IMR-90 (cell line): Measurements from ENCODE around the gene GSTM1. TPM values are rescaled to one million over a fixed set of nuclear protein-coding genes. Genes with fewer than 3 reads are reported as not detected.

Source experiments
- ATAC-seq: fragments of 200-7000 bp; cut with Tn5 transposase; 2 replicates; pipeline ENCODE4 v1.9.1; 2020; ENCODE audit warnings: low read depth, mild to moderate bottlenecking, moderate library complexity
- BruUV-seq: library from RNA; stranded (reverse); fragments of 400-500 nt; replicated peaks from 2 replicates; lab custom pipeline; 2021; lab: Mats Ljungman, UMichigan
- CTCF ChIA-PET: fragments of 300-600 bp; formaldehyde crosslinking; extraction: SDS; loops from one replicate; lab custom pipeline; 2021; ENCODE audit warnings: antibody characterized with exemption; lab: Yijun Ruan, JAX
- POLR2A ChIA-PET: fragments of 300-600 bp; sonication (Branson Sonifier 250); formaldehyde crosslinking; loops from one replicate; lab custom pipeline; 2022; ENCODE audit warnings: antibody characterized with exemption; ENCODE audit not compliant: unreplicated experiment; lab: Charles Lee
- DNase-seq: peaks from one replicate; pipeline ENCODE4 v3.0.0; 2013
- H2AFZ ChIP-seq: replicated peaks from 2 replicates; pipeline ENCODE3; 2013; ENCODE audit warnings: low read length, mild to moderate bottlenecking; ENCODE audit not compliant: poor library complexity
- H2AK5ac ChIP-seq: 2 replicates; pipeline ENCODE4 v1.6.1; 2013; ENCODE audit warnings: low read depth, low read length, inconsistent platforms
- H2AK9ac ChIP-seq: replicated peaks from 2 replicates; pipeline ENCODE3; 2013; ENCODE audit warnings: mild to moderate bottlenecking, low read depth, low read length, moderate library complexity; ENCODE audit not compliant: poor library complexity
- H2BK120ac ChIP-seq: 2 replicates; pipeline ENCODE4 v1.6.1; 2013; ENCODE audit warnings: low read depth, low read length, inconsistent platforms
- H2BK15ac ChIP-seq: 3 replicates; pipeline ENCODE4 v1.6.1; 2013; ENCODE audit warnings: low read depth, low read length, inconsistent platforms
- H2BK20ac ChIP-seq: 2 replicates; pipeline ENCODE4 v1.6.1; 2013; ENCODE audit warnings: low read depth, mild to moderate bottlenecking, inconsistent platforms, low read length, moderate library complexity
- H2BK5ac ChIP-seq: 2 replicates; pipeline ENCODE4 v1.6.1; 2013; ENCODE audit warnings: mild to moderate bottlenecking, low read depth, low read length, inconsistent platforms; ENCODE audit not compliant: poor library complexity, severe bottlenecking
- H3K14ac ChIP-seq: replicated peaks from 2 replicates; pipeline ENCODE4 v1.6.1; 2013; ENCODE audit warnings: low read depth, low read length, inconsistent platforms
- H3K18ac ChIP-seq: 2 replicates; pipeline ENCODE4 v1.6.1; 2013; ENCODE audit warnings: low read depth, low read length, control low read depth
- H3K23ac ChIP-seq: 2 replicates; pipeline ENCODE4 v1.6.1; 2013; ENCODE audit warnings: low read depth, low read length, inconsistent platforms
- H3K27ac ChIP-seq: 2 replicates; pipeline ENCODE4 v1.5.1; 2013; ENCODE audit warnings: mild to moderate bottlenecking, control low read depth, low read length; ENCODE audit not compliant: insufficient read depth
- H3K27me3 ChIP-seq: 2 replicates; pipeline ENCODE4 v1.6.1; 2013; ENCODE audit warnings: low read length; ENCODE audit not compliant: control insufficient read depth, insufficient read depth
- H3K36me3 ChIP-seq: 2 replicates; pipeline ENCODE4 v1.6.1; 2013; ENCODE audit warnings: low read length, mixed read lengths; ENCODE audit not compliant: control insufficient read depth, insufficient read depth
- H3K4ac ChIP-seq: 2 replicates; pipeline ENCODE4 v1.6.1; 2013; ENCODE audit warnings: low read depth, low read length, inconsistent platforms
- H3K4me1 ChIP-seq: 2 replicates; pipeline ENCODE4 v1.6.1; 2013; ENCODE audit warnings: low read length, mixed read lengths; ENCODE audit not compliant: control insufficient read depth, insufficient read depth
- H3K4me2 ChIP-seq: 2 replicates; pipeline ENCODE4 v1.6.1; 2013; ENCODE audit warnings: low read depth, mild to moderate bottlenecking, control low read depth, low read length, moderate library complexity
- H3K4me3 ChIP-seq: 2 replicates; pipeline ENCODE4 v1.5.1; 2013; ENCODE audit warnings: low read depth, mild to moderate bottlenecking, control low read depth, low read length, moderate library complexity; ENCODE audit not compliant: insufficient read depth
- H3K56ac ChIP-seq: 2 replicates; pipeline ENCODE4 v1.6.1; 2013; ENCODE audit warnings: low read length, inconsistent platforms; ENCODE audit not compliant: insufficient read depth; ENCODE audit errors: extremely low read depth
- H3K79me1 ChIP-seq, 2 experiments: 2 replicates each; pipeline ENCODE4 v1.6.1; 2013; ENCODE audit warnings: low read length in 2 of 2, inconsistent platforms in 1 of 2, low read depth in 1 of 2
- H3K9ac ChIP-seq: 2 replicates; pipeline ENCODE4 v1.6.1; 2013; ENCODE audit warnings: low read depth, low read length, control low read depth
- H3K9me1 ChIP-seq: 2 replicates; pipeline ENCODE4 v1.6.1; 2013; ENCODE audit warnings: low read length, inconsistent platforms; ENCODE audit not compliant: insufficient read depth
- H3K9me3 ChIP-seq: 2 replicates; pipeline ENCODE4 v1.6.1; 2013; ENCODE audit warnings: low read length; ENCODE audit not compliant: control insufficient read depth, insufficient read depth
- H4K20me1 ChIP-seq: 2 replicates; pipeline ENCODE4 v1.6.1; 2013; ENCODE audit warnings: low read length, inconsistent platforms; ENCODE audit not compliant: insufficient read depth
- H4K5ac ChIP-seq: 2 replicates; pipeline ENCODE4 v1.6.1; 2013; ENCODE audit warnings: mild to moderate bottlenecking, low read depth, low read length, control low read depth
- H4K8ac ChIP-seq, 2 experiments: 2 replicates each; pipeline ENCODE4 v1.6.1; 2013; ENCODE audit warnings: low read depth in 2 of 2, low read length in 2 of 2, control low read depth in 1 of 2, inconsistent platforms in 1 of 2
- H4K91ac ChIP-seq: 2 replicates; pipeline ENCODE4 v1.6.1; 2013; ENCODE audit warnings: low read depth, low read length, inconsistent platforms; ENCODE audit not compliant: insufficient read depth
- BHLHE40 ChIP-seq: fragments of 150-350 bp; IDR thresholded peaks from 2 replicates; pipeline ENCODE4 v1.6.1; 2016; ENCODE audit warnings: mild to moderate bottlenecking, low read depth, low read length
- CEBPB ChIP-seq: IDR thresholded peaks from 2 replicates; pipeline ENCODE4 v1.6.1; 2012; ENCODE audit warnings: low read depth, low read length, improper control_type of control experiment
- CHD1 ChIP-seq: IDR thresholded peaks from 2 replicates; pipeline ENCODE4 v1.6.1; 2012; ENCODE audit warnings: low read depth, low read length, improper control_type of control experiment
- FOS ChIP-seq: fragments of 150-350 bp; IDR thresholded peaks from 2 replicates; pipeline ENCODE4 v1.6.1; 2016; ENCODE audit warnings: low read depth, low read length
- MAFK ChIP-seq: IDR thresholded peaks from 2 replicates; pipeline ENCODE4 v1.6.1; 2012; ENCODE audit warnings: low read depth, low read length, improper control_type of control experiment
- MAZ ChIP-seq: IDR thresholded peaks from 2 replicates; pipeline ENCODE4 v1.6.1; 2012; ENCODE audit warnings: low read depth, mild to moderate bottlenecking, low read length, improper control_type of control experiment, moderate library complexity, borderline replicate concordance
- MXI1 ChIP-seq: IDR thresholded peaks from 2 replicates; pipeline ENCODE4 v1.6.1; 2012; ENCODE audit warnings: low read depth, mild to moderate bottlenecking, low read length, moderate library complexity, borderline replicate concordance
- NFE2L2 ChIP-seq: fragments of 150-350 bp; IDR thresholded peaks from 2 replicates; pipeline ENCODE4 v1.6.1; 2016; ENCODE audit warnings: low read depth, mild to moderate bottlenecking, low read length
- POLR2A ChIP-seq: IDR thresholded peaks from 2 replicates; pipeline ENCODE4 v1.6.1; 2012; ENCODE audit warnings: mild to moderate bottlenecking, low read depth, low read length
- RAD21 ChIP-seq: IDR thresholded peaks from 2 replicates; pipeline ENCODE4 v1.6.1; 2012; ENCODE audit warnings: low read length, improper control_type of control experiment
- RCOR1 ChIP-seq: IDR thresholded peaks from 2 replicates; pipeline ENCODE4 v1.6.1; 2012; ENCODE audit warnings: mild to moderate bottlenecking, low read length, improper control_type of control experiment; ENCODE audit not compliant: insufficient replicate concordance
- RFX5 ChIP-seq: IDR thresholded peaks from 2 replicates; pipeline ENCODE4 v1.8.0; 2012; ENCODE audit warnings: low read depth, mild to moderate bottlenecking, low read length, moderate library complexity
- SMC3 ChIP-seq: fragments of 150-350 bp; IDR thresholded peaks from 2 replicates; pipeline ENCODE4 v1.6.1; 2016; ENCODE audit warnings: low read depth, mild to moderate bottlenecking, antibody characterized with exemption, low read length, moderate library complexity
- WGBS, 2 experiments: methylation state at CpG; one replicate each; pipeline versions ENCODE4 v1.1.5 to v1.1.7; 2013; ENCODE audit warnings: missing lambda C conversion rate in 2 of 2; ENCODE audit not compliant: insufficient read length in 1 of 2; ENCODE audit errors: extremely low coverage in 2 of 2; 5-methylcytosine and 5-hydroxymethylcytosine counted together
- dilution Hi-C: fragments of 300-500 bp; cut with HindIII; formaldehyde crosslinking; loops from one replicate; pipeline ENCODE4 v1.14.3; 2018; ENCODE audit warnings: low sequenced_read_pairs; ENCODE audit not compliant: unreplicated experiment
- in situ Hi-C: fragments of 300-500 bp; cut with MboI; formaldehyde crosslinking; loops from 3 replicates; pipeline ENCODE4 v1.14.3; 2019; ENCODE audit warnings: low sequenced_read_pairs, inconsistent platforms, mixed read lengths
- intact Hi-C: fragments of 100-400 bp; cut with micrococcal nuclease; formaldehyde crosslinking; loops from 2 replicates; pipeline ENCODE4 v1.10.0; 2022
- polyA plus RNA-seq, 3 experiments: library from polyadenylated mRNA; depleted of rRNA; stranded (reverse); fragments of >200 nt; gene quantifications; 2 replicates each; pipeline ENCODE4 v1.2.3, GENCODE V29; 2012; ENCODE audit warnings: low replicate concordance in 1 of 3
- total RNA-seq: library from RNA; depleted of rRNA; stranded (reverse); fragments of >200 nt; gene quantifications from 2 replicates; pipeline ENCODE4 v1.2.3, GENCODE V29; 2012
- TF ChIP-seq, protein P1 (sequence below): fragments of 150-350 bp; IDR thresholded peaks from 2 replicates; pipeline ENCODE4 v1.6.1; 2017; ENCODE audit warnings: mild to moderate bottlenecking, antibody characterized with exemption, low read length, low read depth
- TF ChIP-seq, protein P2 (sequence below): fragments of 150-350 bp; IDR thresholded peaks from 2 replicates; pipeline ENCODE4 v1.6.1; 2016; ENCODE audit warnings: low read depth, mild to moderate bottlenecking, low read length, moderate library complexity, borderline replicate concordance
- TF ChIP-seq, protein P3 (sequence below): conservative IDR thresholded peaks from 2 replicates; pipeline ENCODE4 v1.5.1; 2012; ENCODE audit warnings: mild to moderate bottlenecking, low read depth, low read length, improper control_type of control experiment

Gene GSTM1
- total and polyA plus RNA-seq, 2 of the 4 experiments (the other 2 are of a cell fraction), result not detected

DNA sequence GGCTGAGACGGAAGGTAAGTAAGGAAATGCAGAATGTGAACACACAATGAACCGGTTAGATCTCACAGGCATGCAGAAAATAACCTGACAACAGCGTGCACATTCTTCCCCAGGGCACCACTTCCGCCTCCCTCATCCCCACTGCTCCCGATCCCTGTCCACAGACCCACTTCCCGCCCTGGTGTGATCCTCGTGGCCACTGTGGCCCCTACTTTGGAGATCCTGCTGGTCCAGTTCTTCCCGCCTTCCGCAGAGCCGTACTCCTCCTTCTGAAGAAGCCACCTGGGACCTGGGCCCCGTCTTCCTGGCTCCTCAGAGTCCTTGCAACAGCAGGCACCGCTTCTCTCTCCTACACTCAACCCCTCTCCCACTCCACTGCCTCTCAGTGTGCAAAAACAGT is 33.1 kb upstream of the GSTM1 start:
- CTCF ChIA-PET, result no interaction called here
- POLR2A ChIA-PET, result no interaction called here
- Histone ChIP-seq H2AK5ac (no peak overlapping the region), H3K9me1 (peaks cover 9% of the 10 kb centered on the region), H3K56ac (no peak overlapping the region), H2AK9ac (no peak overlapping the region), H3K9ac (no peak overlapping the region), H3K23ac (no peak overlapping the region), H3K4me2 (no peak overlapping the region), H3K4me1 (peaks cover 2% of the 10 kb centered on the region), H4K8ac (no peak overlapping the region), H3K27me3 (0 out of 2 replicates have a peak, but pooled peaks cover 3% of the 10 kb centered on the region), H2AFZ (no peak overlapping the region), H3K36me3 (peaks cover 7% of the 10 kb centered on the region; the same call in 1 of the 2 replicates), H3K27ac (no peak overlapping the region), H3K4me3 (no peak overlapping the region), H3K9me3 (no peaks in the 10 kb centered on the region), H3K79me1 (peaks cover 0 to 10% of the 10 kb centered on the region in 2 experiments; a peak in 3 of 4 replicates), H4K20me1 (no peaks in the 10 kb centered on the region), H2BK120ac (no peak overlapping the region), H3K4ac (no peak overlapping the region), H3K18ac (no peak overlapping the region), H2BK20ac (no peak overlapping the region), H4K91ac (no peak overlapping the region), H2BK5ac (no peak overlapping the region), H2BK15ac (no peak overlapping the region), H3K14ac (no peak overlapping the region), H4K5ac (no peak overlapping the region)
- no peak for ATAC-seq
- dilution Hi-C loops (no loop called here), intact Hi-C loops (no loop called here), in situ Hi-C loops (no loop called here)
- WGBS, 2 experiments, result 93% methylated on average over 6 of the region's 12 CpGs; no CpG with 5 or more reads in 1 of the 2 experiments
- TF ChIP-seq POLR2A, result no peak
- TF ChIP-seq, protein P1, sequence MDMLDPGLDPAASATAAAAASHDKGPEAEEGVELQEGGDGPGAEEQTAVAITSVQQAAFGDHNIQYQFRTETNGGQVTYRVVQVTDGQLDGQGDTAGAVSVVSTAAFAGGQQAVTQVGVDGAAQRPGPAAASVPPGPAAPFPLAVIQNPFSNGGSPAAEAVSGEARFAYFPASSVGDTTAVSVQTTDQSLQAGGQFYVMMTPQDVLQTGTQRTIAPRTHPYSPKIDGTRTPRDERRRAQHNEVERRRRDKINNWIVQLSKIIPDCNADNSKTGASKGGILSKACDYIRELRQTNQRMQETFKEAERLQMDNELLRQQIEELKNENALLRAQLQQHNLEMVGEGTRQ, result no peak
- no peak for TF ChIP-seq NFE2L2
- no peak for TF ChIP-seq FOS
- TF ChIP-seq, protein P2, sequence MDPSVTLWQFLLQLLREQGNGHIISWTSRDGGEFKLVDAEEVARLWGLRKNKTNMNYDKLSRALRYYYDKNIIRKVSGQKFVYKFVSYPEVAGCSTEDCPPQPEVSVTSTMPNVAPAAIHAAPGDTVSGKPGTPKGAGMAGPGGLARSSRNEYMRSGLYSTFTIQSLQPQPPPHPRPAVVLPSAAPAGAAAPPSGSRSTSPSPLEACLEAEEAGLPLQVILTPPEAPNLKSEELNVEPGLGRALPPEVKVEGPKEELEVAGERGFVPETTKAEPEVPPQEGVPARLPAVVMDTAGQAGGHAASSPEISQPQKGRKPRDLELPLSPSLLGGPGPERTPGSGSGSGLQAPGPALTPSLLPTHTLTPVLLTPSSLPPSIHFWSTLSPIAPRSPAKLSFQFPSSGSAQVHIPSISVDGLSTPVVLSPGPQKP, result no peak
- no peak for TF ChIP-seq RFX5
- TF ChIP-seq RCOR1, result no peak
- TF ChIP-seq, protein P3, sequence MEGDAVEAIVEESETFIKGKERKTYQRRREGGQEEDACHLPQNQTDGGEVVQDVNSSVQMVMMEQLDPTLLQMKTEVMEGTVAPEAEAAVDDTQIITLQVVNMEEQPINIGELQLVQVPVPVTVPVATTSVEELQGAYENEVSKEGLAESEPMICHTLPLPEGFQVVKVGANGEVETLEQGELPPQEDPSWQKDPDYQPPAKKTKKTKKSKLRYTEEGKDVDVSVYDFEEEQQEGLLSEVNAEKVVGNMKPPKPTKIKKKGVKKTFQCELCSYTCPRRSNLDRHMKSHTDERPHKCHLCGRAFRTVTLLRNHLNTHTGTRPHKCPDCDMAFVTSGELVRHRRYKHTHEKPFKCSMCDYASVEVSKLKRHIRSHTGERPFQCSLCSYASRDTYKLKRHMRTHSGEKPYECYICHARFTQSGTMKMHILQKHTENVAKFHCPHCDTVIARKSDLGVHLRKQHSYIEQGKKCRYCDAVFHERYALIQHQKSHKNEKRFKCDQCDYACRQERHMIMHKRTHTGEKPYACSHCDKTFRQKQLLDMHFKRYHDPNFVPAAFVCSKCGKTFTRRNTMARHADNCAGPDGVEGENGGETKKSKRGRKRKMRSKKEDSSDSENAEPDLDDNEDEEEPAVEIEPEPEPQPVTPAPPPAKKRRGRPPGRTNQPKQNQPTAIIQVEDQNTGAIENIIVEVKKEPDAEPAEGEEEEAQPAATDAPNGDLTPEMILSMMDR, result no peak
- no peak for TF ChIP-seq SMC3
- TF ChIP-seq CHD1, result no peak
- no peak for TF ChIP-seq CEBPB
- no peak for TF ChIP-seq MXI1
- no peak for TF ChIP-seq MAFK
- no peak for TF ChIP-seq BHLHE40
- no peak for TF ChIP-seq MAZ
- TF ChIP-seq RAD21, result no peak
- DNase-seq, result no peak
- no TSS peak for BruUV-seq
